ENCODE results near the gene SDF4.
"Not testable (repeated sequence)": the region's sequence is repeated elsewhere in the genome, so short reads cannot be mapped to it uniquely, and the experiment has no call there.

DNA sequence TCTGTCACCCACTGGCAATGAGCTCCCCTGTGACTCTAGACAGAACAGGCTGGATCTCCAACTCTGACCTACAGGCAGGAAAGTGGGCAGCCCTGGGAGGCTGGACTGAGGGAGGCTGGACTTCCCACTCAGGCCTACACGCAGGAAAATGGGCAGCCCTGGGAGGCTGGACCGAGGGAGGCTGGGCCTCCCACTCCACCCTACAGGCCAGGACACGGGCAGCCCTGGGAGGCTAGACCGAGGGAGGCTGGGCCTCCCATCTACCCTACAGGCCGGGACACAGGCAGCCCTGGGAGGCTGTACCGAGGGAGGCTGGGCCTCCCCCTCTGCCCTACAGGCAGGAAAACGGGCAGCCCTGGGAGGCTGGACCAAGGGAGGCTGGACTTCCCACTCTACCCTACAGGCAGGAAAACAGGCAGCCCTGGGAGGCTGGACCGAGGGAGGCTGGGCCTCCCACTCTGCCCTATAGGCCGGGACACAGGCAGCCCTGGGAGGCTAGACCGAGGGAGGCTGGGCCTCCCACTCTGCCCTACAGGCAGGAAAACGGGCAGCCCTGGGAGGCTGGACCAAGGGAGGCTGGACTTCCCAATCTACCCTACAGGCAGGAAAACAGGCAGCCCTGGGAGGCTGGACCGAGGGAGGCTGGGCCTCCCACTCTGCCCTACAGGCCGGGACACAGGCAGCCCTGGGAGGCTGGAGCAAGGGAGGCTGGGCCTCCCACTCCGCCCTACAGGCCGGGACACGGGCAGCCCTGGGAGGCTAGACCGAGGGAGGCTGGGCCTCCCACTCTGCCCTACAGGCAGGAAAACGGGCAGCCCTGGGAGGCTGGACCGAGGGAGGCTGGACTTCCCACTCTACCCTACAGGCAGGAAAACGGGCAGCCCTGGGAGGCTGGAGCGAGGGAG lies 16.5 kb upstream of the SDF4 start:
- TF ChIP-seq, protein P1, sequence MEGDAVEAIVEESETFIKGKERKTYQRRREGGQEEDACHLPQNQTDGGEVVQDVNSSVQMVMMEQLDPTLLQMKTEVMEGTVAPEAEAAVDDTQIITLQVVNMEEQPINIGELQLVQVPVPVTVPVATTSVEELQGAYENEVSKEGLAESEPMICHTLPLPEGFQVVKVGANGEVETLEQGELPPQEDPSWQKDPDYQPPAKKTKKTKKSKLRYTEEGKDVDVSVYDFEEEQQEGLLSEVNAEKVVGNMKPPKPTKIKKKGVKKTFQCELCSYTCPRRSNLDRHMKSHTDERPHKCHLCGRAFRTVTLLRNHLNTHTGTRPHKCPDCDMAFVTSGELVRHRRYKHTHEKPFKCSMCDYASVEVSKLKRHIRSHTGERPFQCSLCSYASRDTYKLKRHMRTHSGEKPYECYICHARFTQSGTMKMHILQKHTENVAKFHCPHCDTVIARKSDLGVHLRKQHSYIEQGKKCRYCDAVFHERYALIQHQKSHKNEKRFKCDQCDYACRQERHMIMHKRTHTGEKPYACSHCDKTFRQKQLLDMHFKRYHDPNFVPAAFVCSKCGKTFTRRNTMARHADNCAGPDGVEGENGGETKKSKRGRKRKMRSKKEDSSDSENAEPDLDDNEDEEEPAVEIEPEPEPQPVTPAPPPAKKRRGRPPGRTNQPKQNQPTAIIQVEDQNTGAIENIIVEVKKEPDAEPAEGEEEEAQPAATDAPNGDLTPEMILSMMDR (IDR thresholded peaks at IDR 0.05) = not testable (repeated sequence)
- not testable (repeated sequence) for TF ChIP-seq POLR2AphosphoS5 (IDR thresholded peaks at IDR 0.05); EP300 (IDR thresholded peaks at IDR 0.05; ENCODE audit: low read depth); POLR2A (IDR thresholded peaks at IDR 0.05)
